Mucosa of rectum (tissue), 2 donors: ENCODE data around the gene C16orf96.

Experiments
- H3K27ac ChIP-seq, 2 donors: one replicate each; pipeline ENCODE4 v1.7.0; 2013; ENCODE audit warnings: inconsistent platforms in 2 of 2, low read depth in 2 of 2, low read length in 2 of 2
- H3K27me3 ChIP-seq, 2 donors: one replicate each; pipeline ENCODE4 v1.7.0; 2013; ENCODE audit warnings: low read length in 2 of 2; ENCODE audit not compliant: control insufficient read depth in 2 of 2, insufficient read depth in 2 of 2
- H3K36me3 ChIP-seq, 2 donors: one replicate each; pipeline ENCODE4 v1.7.0; 2013; ENCODE audit warnings: low read length in 2 of 2; ENCODE audit not compliant: control insufficient read depth in 2 of 2, insufficient read depth in 2 of 2
- H3K4me1 ChIP-seq, 2 donors: one replicate each; pipeline ENCODE4 v1.7.0; 2013; ENCODE audit warnings: low read length in 2 of 2, mild to moderate bottlenecking in 1 of 2; ENCODE audit not compliant: control insufficient read depth in 2 of 2, insufficient read depth in 2 of 2
- H3K4me3 ChIP-seq, 2 donors: one replicate each; pipeline ENCODE4 v1.7.0; 2013; ENCODE audit warnings: low read length in 2 of 2
- H3K9ac ChIP-seq, 2 donors: one replicate each; pipeline ENCODE4 v1.7.0; 2013; ENCODE audit warnings: low read length in 2 of 2, low read depth in 1 of 2, mild to moderate bottlenecking in 1 of 2
- H3K9me3 ChIP-seq, 2 donors: one replicate each; pipeline ENCODE4 v1.7.0; 2013; ENCODE audit warnings: low read length in 2 of 2; ENCODE audit not compliant: control insufficient read depth in 2 of 2
- donor health status: healthy.
- donor health status: Normal muscosa, but diverticular disease.

Gene C16orf96

GRCh38 chr16:4578961-4579530 is 22.9 kb downstream of the C16orf96 start:
- H3K27ac ChIP-seq, result no peak overlapping the region
- no peaks in the 10 kb centered on the region for H3K27me3 ChIP-seq
- H3K4me1 ChIP-seq, result no peaks in the 10 kb centered on the region
- H3K4me3 ChIP-seq, result no peak overlapping the region
- no peak overlapping the region for H3K9ac ChIP-seq
- no peaks in the 10 kb centered on the region for H3K36me3 ChIP-seq
- H3K9me3 ChIP-seq, result no peaks in the 10 kb centered on the region

GRCh38 chr16:4580250-4580649 is 24.1 kb downstream of the C16orf96 start:
- no peak overlapping the region for H3K9ac ChIP-seq
- no peak overlapping the region for H3K27ac ChIP-seq
- no peaks in the 10 kb centered on the region for H3K36me3 ChIP-seq
- no peaks in the 10 kb centered on the region for H3K27me3 ChIP-seq
- no peak overlapping the region for H3K4me3 ChIP-seq
- no peaks in the 10 kb centered on the region for H3K4me1 ChIP-seq
- no peaks in the 10 kb centered on the region for H3K9me3 ChIP-seq

GRCh38 chr16:4583906-4584305 is 27.8 kb downstream of the C16orf96 start:
- Histone ChIP-seq H3K4me1 (no peaks in the 10 kb centered on the region), H3K27me3 (peaks cover 3 to 5% of the 10 kb centered on the region in 2 donors), H3K36me3 (no peaks in the 10 kb centered on the region), H3K9me3 (no peaks in the 10 kb centered on the region), H3K27ac (no peak overlapping the region), H3K4me3 (no peak overlapping the region), H3K9ac (no peak overlapping the region)

GRCh38 chr16:4586291-4586690 is 30.2 kb downstream of the C16orf96 start:
- Histone ChIP-seq H3K9ac (no peak overlapping the region), H3K4me1 (no peaks in the 10 kb centered on the region), H3K27me3 (peaks cover 3 to 5% of the 10 kb centered on the region in 2 donors), H3K4me3 (no peak overlapping the region), H3K9me3 (no peaks in the 10 kb centered on the region), H3K36me3 (no peaks in the 10 kb centered on the region), H3K27ac (no peak overlapping the region)

- Histone ChIP-seq H3K4me3 (no peak overlapping the region), H3K36me3 (no peaks in the 10 kb centered on the region), H3K27me3 (peaks cover 3 to 5% of the 10 kb centered on the region in 2 donors), H3K9me3 (no peaks in the 10 kb centered on the region), H3K27ac (no peak overlapping the region), H3K9ac (no peak overlapping the region), H3K4me1 (no peaks in the 10 kb centered on the region)
Measured at GRCh38 chr16:4588386-4588785, 32.2 kb downstream of the C16orf96 start.

- Histone ChIP-seq H3K27ac (no peak overlapping the region), H3K9me3 (no peaks in the 10 kb centered on the region), H3K9ac (no peak overlapping the region), H3K36me3 (no peaks in the 10 kb centered on the region), H3K4me1 (no peaks in the 10 kb centered on the region), H3K27me3 (peaks cover 3 to 5% of the 10 kb centered on the region in 2 donors), H3K4me3 (no peak overlapping the region)
Measured at GRCh38 chr16:4588961-4589360, 32.8 kb downstream of the C16orf96 start.

- Histone ChIP-seq H3K4me3 (no peak overlapping the region), H3K9ac (no peak overlapping the region), H3K27ac (no peak overlapping the region), H3K36me3 (no peaks in the 10 kb centered on the region), H3K4me1 (no peaks in the 10 kb centered on the region), H3K9me3 (no peaks in the 10 kb centered on the region), H3K27me3 (peaks cover under 1 to 3% of the 10 kb centered on the region in 2 donors)
Measured at GRCh38 chr16:4591191-4591590, 35.1 kb downstream of the C16orf96 start.

- no peak overlapping the region for H3K27ac ChIP-seq
- H3K27me3 ChIP-seq, result peaks cover 0 to 1% of the 10 kb centered on the region in 2 donors
- H3K4me1 ChIP-seq, result no peaks in the 10 kb centered on the region
- no peaks in the 10 kb centered on the region for H3K9me3 ChIP-seq
- H3K36me3 ChIP-seq, result no peaks in the 10 kb centered on the region
- no peak overlapping the region for H3K4me3 ChIP-seq
- no peak overlapping the region for H3K9ac ChIP-seq
Measured at GRCh38 chr16:4591706-4592470, 35.7 kb downstream of the C16orf96 start.

- no peaks in the 10 kb centered on the region for H3K4me1 ChIP-seq
- no peak overlapping the region for H3K9ac ChIP-seq
- H3K27me3 ChIP-seq, result no peaks in the 10 kb centered on the region
- H3K36me3 ChIP-seq, result no peaks in the 10 kb centered on the region
- no peaks in the 10 kb centered on the region for H3K9me3 ChIP-seq
- no peak overlapping the region for H3K4me3 ChIP-seq
- no peak overlapping the region for H3K27ac ChIP-seq
Measured at GRCh38 chr16:4593086-4593485, 36.9 kb downstream of the C16orf96 start.

- Histone ChIP-seq H3K36me3 (no peaks in the 10 kb centered on the region), H3K27ac (no peak overlapping the region), H3K4me1 (no peaks in the 10 kb centered on the region), H3K9me3 (no peaks in the 10 kb centered on the region), H3K9ac (no peak overlapping the region), H3K27me3 (no peaks in the 10 kb centered on the region), H3K4me3 (no peak overlapping the region)
Measured at GRCh38 chr16:4594433-4595410, 38.6 kb downstream of the C16orf96 start.
